ENCODE data around the gene NARS2. TPM values are rescaled to one million over a fixed set of nuclear protein-coding genes. Genes with fewer than 3 reads are reported as not detected.

Gene NARS2
- total RNA-seq, 2 donors from 2014 or later, result 7.7 to 14.8 TPM

DNA sequence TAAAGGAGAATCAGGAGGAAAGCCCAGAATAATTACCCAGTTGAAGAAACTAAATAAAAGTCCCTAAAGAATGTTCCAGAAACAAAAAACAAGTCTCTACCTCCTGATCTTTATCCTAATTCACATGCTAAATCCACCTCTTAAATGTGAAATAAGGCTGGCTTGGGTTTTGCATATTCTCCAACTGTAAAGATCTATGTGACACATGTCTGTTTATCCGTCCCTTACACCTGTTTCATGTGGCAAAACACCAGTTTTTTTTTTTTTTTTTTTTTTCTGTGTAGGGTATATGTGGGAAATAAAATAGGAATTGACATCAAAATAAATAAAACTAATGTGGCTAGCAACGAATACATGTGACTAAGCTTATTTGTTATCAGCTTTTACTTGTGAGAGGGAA, 70.5 kb downstream of the NARS2 start:
- no peaks in the 10 kb centered on the region for H3K27me3 ChIP-seq
- H3K9me3 ChIP-seq, result no peaks in the 10 kb centered on the region

DNA sequence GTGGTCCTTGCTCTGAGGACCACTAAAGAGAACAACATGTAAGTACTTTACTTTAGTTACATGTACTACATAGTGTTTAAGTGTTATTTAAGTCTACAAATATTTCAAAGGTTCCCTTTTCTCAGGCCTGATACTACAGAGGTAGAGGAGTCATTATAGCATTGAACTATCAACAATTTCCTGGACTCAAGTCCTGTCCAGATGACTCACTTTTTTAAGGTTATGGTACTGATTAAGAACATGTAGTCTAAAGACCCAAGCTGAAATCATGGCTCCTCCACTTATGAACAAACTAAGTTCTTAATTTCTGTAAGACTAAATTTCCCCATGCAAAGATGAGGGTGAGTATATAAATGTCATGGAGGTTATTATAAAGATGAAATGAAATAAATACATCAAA, 74.7 kb downstream of the NARS2 start:
- H3K27me3 ChIP-seq, result no peaks in the 10 kb centered on the region
- TF ChIP-seq, protein P1, sequence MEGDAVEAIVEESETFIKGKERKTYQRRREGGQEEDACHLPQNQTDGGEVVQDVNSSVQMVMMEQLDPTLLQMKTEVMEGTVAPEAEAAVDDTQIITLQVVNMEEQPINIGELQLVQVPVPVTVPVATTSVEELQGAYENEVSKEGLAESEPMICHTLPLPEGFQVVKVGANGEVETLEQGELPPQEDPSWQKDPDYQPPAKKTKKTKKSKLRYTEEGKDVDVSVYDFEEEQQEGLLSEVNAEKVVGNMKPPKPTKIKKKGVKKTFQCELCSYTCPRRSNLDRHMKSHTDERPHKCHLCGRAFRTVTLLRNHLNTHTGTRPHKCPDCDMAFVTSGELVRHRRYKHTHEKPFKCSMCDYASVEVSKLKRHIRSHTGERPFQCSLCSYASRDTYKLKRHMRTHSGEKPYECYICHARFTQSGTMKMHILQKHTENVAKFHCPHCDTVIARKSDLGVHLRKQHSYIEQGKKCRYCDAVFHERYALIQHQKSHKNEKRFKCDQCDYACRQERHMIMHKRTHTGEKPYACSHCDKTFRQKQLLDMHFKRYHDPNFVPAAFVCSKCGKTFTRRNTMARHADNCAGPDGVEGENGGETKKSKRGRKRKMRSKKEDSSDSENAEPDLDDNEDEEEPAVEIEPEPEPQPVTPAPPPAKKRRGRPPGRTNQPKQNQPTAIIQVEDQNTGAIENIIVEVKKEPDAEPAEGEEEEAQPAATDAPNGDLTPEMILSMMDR (IDR thresholded peaks at IDR 0.05), result no peak
- no peaks in the 10 kb centered on the region for H3K36me3 ChIP-seq
- no peak overlapping the region for H3K4me3 ChIP-seq
- no peak for DNase-seq (ENCODE audit: low spot score)
- H3K4me1 ChIP-seq, result peaks cover 0 to 14% of the 10 kb centered on the region in 2 donors
- no peaks in the 10 kb centered on the region for H3K9me3 ChIP-seq
- H3K27ac ChIP-seq, result no peak overlapping the region

More for the DNA sequence above, 70.5 kb downstream of the NARS2 start:
- Histone ChIP-seq H3K4me3 (no peak overlapping the region), H3K4me1 (no peaks in the 10 kb centered on the region), H3K27ac (no peak overlapping the region), H3K36me3 (no peaks in the 10 kb centered on the region)
- DNase-seq (ENCODE audit: low spot score), result no peak
- TF ChIP-seq, protein P1 (IDR thresholded peaks at IDR 0.05), result no peak

DNA sequence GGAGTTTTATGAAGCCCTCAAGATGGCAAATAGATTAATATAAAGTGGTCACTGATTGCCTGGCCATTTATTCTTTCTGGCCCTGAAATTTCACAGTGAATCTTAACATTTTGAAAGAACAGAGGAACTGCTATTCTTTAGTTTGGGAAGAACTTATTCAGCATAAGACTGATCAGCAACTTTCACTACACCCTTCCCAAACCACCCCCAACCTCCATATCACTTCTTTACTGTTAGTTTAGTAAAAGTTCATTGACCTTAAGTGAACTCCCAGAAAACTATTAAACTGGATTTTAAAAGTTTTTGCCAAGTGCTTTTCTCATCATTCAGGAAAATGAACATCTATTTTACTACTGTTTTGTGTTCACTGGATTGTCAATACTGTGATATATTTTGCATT, 77.4 kb downstream of the NARS2 start:
- H3K27ac ChIP-seq, result no peak overlapping the region
- no peaks in the 10 kb centered on the region for H3K36me3 ChIP-seq
- H3K4me1 ChIP-seq, result peaks cover 0 to 14% of the 10 kb centered on the region in 2 donors
- H3K4me3 ChIP-seq, result no peak overlapping the region
- no peak for DNase-seq (ENCODE audit: low spot score)
- TF ChIP-seq, protein P1 (IDR thresholded peaks at IDR 0.05), result no peak
- H3K9me3 ChIP-seq, result no peaks in the 10 kb centered on the region
- no peaks in the 10 kb centered on the region for H3K27me3 ChIP-seq

DNA sequence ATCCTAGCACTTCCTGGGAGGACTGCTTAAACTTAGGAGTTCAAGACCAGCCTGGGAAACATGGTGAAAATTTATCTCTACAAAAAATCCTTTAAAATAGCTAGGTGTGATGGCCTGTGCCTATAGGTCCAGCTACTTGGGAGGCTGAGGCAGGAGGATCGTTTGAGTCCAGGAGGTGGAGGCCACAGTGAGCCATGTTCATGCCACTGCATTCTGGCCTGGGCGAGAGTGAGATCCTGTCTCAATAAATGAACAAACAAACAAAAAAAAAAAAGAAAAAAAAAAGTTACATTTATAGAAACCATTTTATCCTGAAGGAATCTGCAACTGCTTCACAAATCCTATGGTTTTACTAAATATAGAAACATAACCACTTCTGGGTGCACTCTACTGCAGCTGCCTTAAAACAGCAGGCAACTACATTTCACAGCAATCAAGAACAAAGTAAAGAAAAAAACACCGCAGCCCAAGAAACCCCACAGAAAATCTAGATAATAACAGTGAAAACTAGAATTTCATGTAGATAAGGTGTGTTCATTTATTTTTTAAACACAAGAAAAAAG, 81.2 kb downstream of the NARS2 start:
- no peaks in the 10 kb centered on the region for H3K27me3 ChIP-seq
- H3K36me3 ChIP-seq, result no peaks in the 10 kb centered on the region
- TF ChIP-seq, protein P1 (IDR thresholded peaks at IDR 0.05), result no peak
- H3K4me1 ChIP-seq, result peaks cover 0 to 14% of the 10 kb centered on the region in 2 donors
- H3K4me3 ChIP-seq, result no peak overlapping the region
- H3K9me3 ChIP-seq, result no peaks in the 10 kb centered on the region
- DNase-seq (ENCODE audit: low spot score), result no peak
- no peak overlapping the region for H3K27ac ChIP-seq

DNA sequence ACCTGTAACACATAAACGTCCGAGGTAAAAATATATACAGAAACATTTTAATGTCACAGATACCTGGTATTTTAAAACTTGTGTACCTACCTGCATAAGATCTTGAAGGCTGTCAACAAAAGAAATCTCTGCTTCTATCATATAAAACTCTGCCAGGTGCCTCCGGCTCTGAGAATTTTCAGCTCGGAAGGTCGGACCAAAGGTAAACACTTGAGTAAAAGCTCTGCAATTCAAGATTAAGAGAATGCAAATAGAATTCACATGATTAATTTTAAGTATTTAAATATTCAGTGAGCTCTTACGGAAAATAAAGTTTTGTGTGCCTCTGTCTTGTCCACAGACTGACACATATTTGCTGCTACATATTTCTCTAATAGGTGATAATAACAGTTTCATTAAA, 81.7 kb downstream of the NARS2 start:
- Histone ChIP-seq H3K4me3 (no peak overlapping the region), H3K27ac (no peak overlapping the region), H3K27me3 (no peaks in the 10 kb centered on the region), H3K9me3 (no peaks in the 10 kb centered on the region), H3K4me1 (peaks cover 0 to 14% of the 10 kb centered on the region in 2 donors), H3K36me3 (no peaks in the 10 kb centered on the region)
- TF ChIP-seq, protein P1 (IDR thresholded peaks at IDR 0.05), result no peak
- no peak for DNase-seq (ENCODE audit: low spot score)

DNA sequence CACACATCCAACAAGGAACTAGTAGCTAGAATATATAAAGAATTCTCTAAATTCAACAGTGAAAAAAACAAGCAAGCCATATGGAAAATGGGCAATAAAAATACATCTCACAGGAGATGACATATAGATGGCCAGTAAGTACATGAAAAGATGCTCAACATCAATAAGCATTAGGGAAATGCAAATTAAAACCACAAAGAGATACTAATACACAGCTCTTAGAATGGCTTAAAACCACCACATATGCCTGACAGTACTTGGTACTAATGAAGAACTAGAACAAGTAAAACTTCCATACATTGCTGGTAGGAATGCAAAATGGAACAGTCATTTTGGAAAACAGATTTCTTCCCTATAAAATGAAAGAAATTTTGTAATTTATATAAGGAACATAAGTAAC, 85.5 kb downstream of the NARS2 start:
- H3K27ac ChIP-seq, result no peak overlapping the region
- H3K4me1 ChIP-seq, result no peaks in the 10 kb centered on the region
- no peaks in the 10 kb centered on the region for H3K36me3 ChIP-seq
- H3K9me3 ChIP-seq, result no peaks in the 10 kb centered on the region
- TF ChIP-seq, protein P1 (IDR thresholded peaks at IDR 0.05), result no peak
- H3K4me3 ChIP-seq, result no peak overlapping the region
- H3K27me3 ChIP-seq, result no peaks in the 10 kb centered on the region
- no peak for DNase-seq (ENCODE audit: low spot score)

Measured in right atrium auricular region (tissue), 2 donors.